ENCODE data around the gene APOLD1. TPM values are rescaled to one million over a fixed set of nuclear protein-coding genes. Genes with fewer than 3 reads are reported as not detected.

The APOLD1 gene
- total and polyA plus RNA-seq, 3 experiments from 2014 or later, result 0.68 to 2.7 (median 2.7) TPM

DNA sequence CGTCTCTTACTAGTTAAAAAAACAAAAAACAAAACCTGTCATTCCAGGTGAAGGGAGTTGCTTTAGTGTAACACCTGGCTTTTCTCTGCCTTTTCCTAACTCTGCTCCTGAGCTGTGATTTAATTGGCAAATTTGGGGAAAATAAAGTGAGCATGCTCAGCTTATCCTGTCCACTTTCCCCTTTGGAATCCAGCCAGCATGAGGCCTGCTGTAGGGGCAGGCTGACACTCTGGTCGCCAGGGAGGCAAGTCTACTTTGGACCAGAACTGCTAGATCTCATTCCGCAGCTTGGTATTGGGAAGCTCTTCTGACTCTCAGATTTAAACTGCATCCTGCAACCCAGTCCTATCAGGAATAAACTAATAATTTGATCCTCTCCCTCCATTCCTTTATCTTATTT, 38.2 kb upstream of the APOLD1 start:
- Mint-ChIP-seq H3K36me3 (peaks cover 2 to 17% (median 3%) of the 10 kb centered on the region in 3 donors), H3K27ac (no peak overlapping the region), H3K27me3 (no peaks in the 10 kb centered on the region), H3K9me3 (no peaks in the 10 kb centered on the region), H3K4me1 (peaks cover 0 to 8% (median 2%) of the 10 kb centered on the region in 3 donors), H3K4me3 (no peak overlapping the region)
- Histone ChIP-seq H3K27me3 (ENCODE audit: insufficient read depth, low read length, poor library complexity, severe bottlenecking) (no peaks in the 10 kb centered on the region), H3K36me3 (ENCODE audit: insufficient read depth, low read length) (no peaks in the 10 kb centered on the region), H3K9me3 (ENCODE audit: low read length) (no peaks in the 10 kb centered on the region), H3K27ac (ENCODE audit: low read depth, low read length) (no peak overlapping the region), H3K4me1 (ENCODE audit: insufficient read depth, low read length) (no peaks in the 10 kb centered on the region), H3K4me3 (ENCODE audit: low read length) (no peak overlapping the region)
- ChIA-PET POLR2A (no interaction called here), CTCF (no interaction called here)
- DNase-seq, result no peak

DNA sequence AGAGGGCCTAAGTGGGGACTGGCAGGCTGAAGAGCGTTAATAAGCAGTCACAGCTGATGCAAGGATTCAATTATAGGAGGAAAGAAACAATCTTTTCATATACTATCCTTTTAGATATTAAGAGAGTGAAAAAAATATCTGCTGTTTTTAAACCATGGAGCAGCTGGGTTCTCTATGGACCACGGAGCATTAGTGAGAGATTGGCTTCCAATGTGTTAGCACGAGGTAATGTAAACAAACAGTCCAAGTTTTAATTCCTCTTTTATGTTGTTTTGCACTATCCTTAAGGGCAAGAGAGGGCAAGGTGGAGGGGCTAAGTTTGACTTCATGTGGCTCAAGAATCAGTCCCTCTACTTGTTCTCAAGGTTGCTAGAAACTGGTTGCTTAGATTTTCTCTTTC, 37.4 kb upstream of the APOLD1 start:
- Histone ChIP-seq H3K27ac (ENCODE audit: low read depth, low read length) (no peak overlapping the region), H3K27me3 (ENCODE audit: insufficient read depth, low read length, poor library complexity, severe bottlenecking) (no peaks in the 10 kb centered on the region), H3K4me1 (ENCODE audit: insufficient read depth, low read length) (no peaks in the 10 kb centered on the region), H3K4me3 (ENCODE audit: low read length) (no peak overlapping the region), H3K36me3 (ENCODE audit: insufficient read depth, low read length) (no peaks in the 10 kb centered on the region), H3K9me3 (ENCODE audit: low read length) (no peaks in the 10 kb centered on the region)
- no peaks in the 10 kb centered on the region for H3K9me3 Mint-ChIP-seq
- H3K36me3 Mint-ChIP-seq, result peaks cover 2 to 17% (median 3%) of the 10 kb centered on the region in 3 donors
- ChIA-PET POLR2A (no interaction called here), CTCF (no interaction called here)
- no peak for DNase-seq
- H3K27ac Mint-ChIP-seq, result peak overlapping the region in 1 of 8 donors; percentile 5
- no peaks in the 10 kb centered on the region for H3K27me3 Mint-ChIP-seq
- H3K4me3 Mint-ChIP-seq, result no peak overlapping the region
- peaks cover 0 to 8% (median 2%) of the 10 kb centered on the region in 3 donors for H3K4me1 Mint-ChIP-seq

DNA sequence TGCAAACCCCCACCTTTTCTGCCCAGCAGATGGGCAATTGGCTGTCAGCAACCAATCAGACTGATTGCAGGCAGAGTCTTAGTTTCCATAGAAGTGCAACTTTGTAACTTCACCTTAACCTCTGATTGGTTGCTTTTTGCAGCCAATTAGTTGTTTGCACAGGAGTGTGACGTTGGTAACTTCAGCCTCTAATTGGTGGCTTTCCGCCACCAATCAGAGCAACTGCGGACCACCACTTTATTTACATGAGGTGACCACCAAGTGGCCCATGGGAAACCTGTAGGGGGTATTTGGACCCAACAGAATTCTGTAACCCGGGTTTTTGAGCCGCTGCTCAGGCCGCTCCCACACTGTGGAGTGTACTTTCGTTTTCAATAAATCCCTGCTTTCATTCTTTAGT, 36.0 kb upstream of the APOLD1 start:
- peaks cover 2 to 16% (median 3%) of the 10 kb centered on the region in 3 donors for H3K36me3 Mint-ChIP-seq
- CTCF ChIA-PET, result no interaction called here
- Histone ChIP-seq H3K36me3 (ENCODE audit: insufficient read depth, low read length) (no peaks in the 10 kb centered on the region), H3K27ac (ENCODE audit: low read depth, low read length) (no peak overlapping the region), H3K9me3 (ENCODE audit: low read length) (no peaks in the 10 kb centered on the region), H3K27me3 (ENCODE audit: insufficient read depth, low read length, poor library complexity, severe bottlenecking) (no peaks in the 10 kb centered on the region), H3K4me1 (ENCODE audit: insufficient read depth, low read length) (no peaks in the 10 kb centered on the region), H3K4me3 (ENCODE audit: low read length) (no peak overlapping the region)
- DNase-seq, result no peak
- no peak overlapping the region for H3K4me3 Mint-ChIP-seq
- H3K27me3 Mint-ChIP-seq, result no peaks in the 10 kb centered on the region
- no peaks in the 10 kb centered on the region for H3K9me3 Mint-ChIP-seq
- no peak overlapping the region for H3K27ac Mint-ChIP-seq
- peaks cover 0 to 8% (median 2%) of the 10 kb centered on the region in 3 donors for H3K4me1 Mint-ChIP-seq
- POLR2A ChIA-PET, result no interaction called here

DNA sequence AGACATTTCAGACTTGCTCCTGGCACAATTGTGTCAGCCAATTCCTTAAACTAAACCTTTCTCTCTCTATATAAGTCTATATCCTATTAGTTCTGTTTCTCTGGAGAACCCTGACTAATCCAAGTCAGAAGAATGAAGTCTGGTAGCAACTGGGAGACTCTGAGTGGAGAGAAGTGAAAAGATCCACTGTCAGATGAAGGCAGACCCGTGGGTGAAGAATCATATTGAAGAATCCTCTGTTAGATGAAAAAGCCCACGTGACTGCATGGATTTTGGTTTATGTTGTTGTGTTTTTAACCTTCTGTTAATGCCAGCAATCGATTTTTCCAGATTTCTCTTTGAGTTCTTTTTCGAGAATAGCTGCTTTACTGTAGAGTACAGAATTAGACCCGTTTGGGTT, 29.5 kb upstream of the APOLD1 start:
- POLR2A ChIA-PET, result no interaction called here
- Histone ChIP-seq H3K9me3 (ENCODE audit: low read length) (no peaks in the 10 kb centered on the region), H3K27me3 (ENCODE audit: insufficient read depth, low read length, poor library complexity, severe bottlenecking) (no peaks in the 10 kb centered on the region), H3K36me3 (ENCODE audit: insufficient read depth, low read length) (no peaks in the 10 kb centered on the region), H3K27ac (ENCODE audit: low read depth, low read length) (no peak overlapping the region), H3K4me1 (ENCODE audit: insufficient read depth, low read length) (no peaks in the 10 kb centered on the region), H3K4me3 (ENCODE audit: low read length) (no peak overlapping the region)
- Mint-ChIP-seq H3K27ac (no peak overlapping the region), H3K4me1 (no peaks in the 10 kb centered on the region), H3K4me3 (no peak overlapping the region), H3K36me3 (peaks cover 0 to 4% (median 0%) of the 10 kb centered on the region in 3 donors), H3K9me3 (no peaks in the 10 kb centered on the region), H3K27me3 (no peaks in the 10 kb centered on the region)
- DNase-seq, result no peak
- CTCF ChIA-PET, result no interaction called here

DNA sequence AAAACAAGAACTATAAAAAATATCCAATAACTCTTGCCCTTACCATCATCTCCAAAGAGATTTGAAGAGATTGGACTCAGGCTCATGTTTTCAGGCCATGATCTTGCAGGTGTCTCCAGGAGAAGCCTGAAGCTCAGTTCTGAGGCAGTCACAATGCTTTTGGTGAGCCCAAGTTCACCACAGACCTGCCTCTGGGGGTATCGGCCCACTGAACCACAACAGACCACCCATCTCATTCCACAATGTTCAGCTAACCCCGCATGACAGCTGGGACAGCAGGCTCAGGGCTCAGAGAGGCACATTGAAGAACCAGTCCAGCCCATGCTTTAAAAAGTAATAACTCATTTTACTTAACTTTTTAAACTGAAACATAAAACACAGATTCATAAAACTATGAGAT, 28.3 kb upstream of the APOLD1 start:
- Histone ChIP-seq H3K9me3 (ENCODE audit: low read length) (no peaks in the 10 kb centered on the region), H3K36me3 (ENCODE audit: insufficient read depth, low read length) (no peaks in the 10 kb centered on the region), H3K27me3 (ENCODE audit: insufficient read depth, low read length, poor library complexity, severe bottlenecking) (no peaks in the 10 kb centered on the region), H3K27ac (ENCODE audit: low read depth, low read length) (no peak overlapping the region), H3K4me1 (ENCODE audit: insufficient read depth, low read length) (no peaks in the 10 kb centered on the region), H3K4me3 (ENCODE audit: low read length) (no peak overlapping the region)
- peak overlapping the region in 1 of 8 donors; percentile 47 for H3K27ac Mint-ChIP-seq
- H3K4me1 Mint-ChIP-seq, result no peaks in the 10 kb centered on the region
- H3K36me3 Mint-ChIP-seq, result peaks cover under 1 to 4% (median 2%) of the 10 kb centered on the region in 3 donors
- H3K9me3 Mint-ChIP-seq, result no peaks in the 10 kb centered on the region
- ChIA-PET POLR2A (no interaction called here), CTCF (interaction anchor here (1.0 kb wide), 1 partner anchor 20 kb away, joined by 3 read pairs; no protein-coding TSS in a partner anchor)
- no peak for DNase-seq
- H3K4me3 Mint-ChIP-seq, result no peak overlapping the region
- H3K27me3 Mint-ChIP-seq, result no peaks in the 10 kb centered on the region

DNA sequence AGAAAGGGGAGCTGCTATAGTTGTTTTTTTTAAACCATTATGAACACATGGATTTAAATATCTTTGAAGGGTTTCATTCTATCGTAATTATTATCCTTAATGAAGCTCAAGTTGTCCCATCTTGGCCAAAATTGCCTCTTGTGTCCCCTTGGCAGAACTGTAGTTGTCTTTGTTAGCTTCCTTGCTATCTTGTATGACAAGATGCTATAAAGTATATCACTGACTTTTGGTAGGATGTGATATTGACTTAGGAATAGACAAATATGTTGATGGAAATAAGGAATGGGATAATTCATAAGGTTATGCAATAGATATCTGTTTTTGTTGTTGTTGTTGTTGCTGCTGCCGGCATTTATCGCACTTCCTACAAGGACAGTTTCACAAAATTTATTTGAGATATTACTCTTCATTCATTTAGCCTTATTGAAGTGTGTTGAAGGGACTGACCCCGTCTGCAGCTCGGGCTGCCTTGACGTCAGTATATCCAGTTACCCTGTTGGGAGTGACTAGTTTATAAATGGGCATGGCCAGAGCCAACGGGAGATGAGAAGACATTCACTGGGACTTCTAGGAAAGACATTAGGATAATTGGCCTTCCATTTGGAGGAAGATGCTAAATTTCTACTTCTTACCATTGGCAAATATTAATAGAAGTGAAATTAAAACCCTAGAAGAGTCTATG, 26.1 kb upstream of the APOLD1 start:
- Histone ChIP-seq H3K4me3 (ENCODE audit: low read length) (no peak overlapping the region), H3K9me3 (ENCODE audit: low read length) (no peaks in the 10 kb centered on the region), H3K4me1 (ENCODE audit: insufficient read depth, low read length) (no peaks in the 10 kb centered on the region), H3K27ac (ENCODE audit: low read depth, low read length) (no peak overlapping the region), H3K36me3 (ENCODE audit: insufficient read depth, low read length) (no peaks in the 10 kb centered on the region), H3K27me3 (ENCODE audit: insufficient read depth, low read length, poor library complexity, severe bottlenecking) (no peaks in the 10 kb centered on the region)
- H3K27ac Mint-ChIP-seq, result no peak overlapping the region
- peaks cover 0 to 4% (median 2%) of the 10 kb centered on the region in 3 donors for H3K36me3 Mint-ChIP-seq
- H3K27me3 Mint-ChIP-seq, result no peaks in the 10 kb centered on the region
- no peaks in the 10 kb centered on the region for H3K9me3 Mint-ChIP-seq
- H3K4me3 Mint-ChIP-seq, result no peak overlapping the region
- POLR2A ChIA-PET, result no interaction called here
- CTCF ChIA-PET, result no interaction called here
- DNase-seq, result no peak
- H3K4me1 Mint-ChIP-seq, result peaks cover 0 to 4% (median 0%) of the 10 kb centered on the region in 3 donors

DNA sequence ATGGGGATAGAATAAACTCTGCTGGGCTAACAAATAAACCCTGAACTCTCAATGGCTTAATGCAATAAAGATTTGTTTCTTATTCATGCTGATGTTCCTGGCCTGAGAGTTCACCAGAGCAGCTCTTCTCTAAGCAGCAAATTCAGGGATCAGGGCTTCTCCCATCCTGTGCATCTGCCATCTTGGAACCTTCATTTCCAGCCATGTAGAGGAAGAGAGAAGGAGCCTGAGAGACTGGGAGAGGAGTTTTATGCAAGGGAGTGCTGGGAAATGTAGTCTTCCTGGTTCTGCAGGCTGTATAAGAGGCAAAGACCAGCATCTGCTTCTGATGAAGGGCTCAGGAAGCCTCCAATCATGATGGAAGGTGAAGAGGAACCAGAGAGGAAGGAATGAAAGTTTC, 20.6 kb upstream of the APOLD1 start:
- Histone ChIP-seq H3K36me3 (ENCODE audit: insufficient read depth, low read length) (no peaks in the 10 kb centered on the region), H3K27me3 (ENCODE audit: insufficient read depth, low read length, poor library complexity, severe bottlenecking) (no peaks in the 10 kb centered on the region), H3K9me3 (ENCODE audit: low read length) (peaks cover 4% of the 10 kb centered on the region), H3K4me1 (ENCODE audit: insufficient read depth, low read length) (no peaks in the 10 kb centered on the region), H3K27ac (ENCODE audit: low read depth, low read length) (no peak overlapping the region), H3K4me3 (ENCODE audit: low read length) (no peak overlapping the region)
- no peak overlapping the region for H3K4me3 Mint-ChIP-seq
- peaks cover 2 to 14% (median 6%) of the 10 kb centered on the region in 3 donors for H3K36me3 Mint-ChIP-seq
- peaks cover 0 to 4% (median 0%) of the 10 kb centered on the region in 3 donors for H3K4me1 Mint-ChIP-seq
- peaks cover 0 to 2% of the 10 kb centered on the region in 2 donors for H3K27me3 Mint-ChIP-seq
- H3K27ac Mint-ChIP-seq, result no peak overlapping the region
- CTCF ChIA-PET, result no interaction called here
- DNase-seq, result no peak
- POLR2A ChIA-PET, result no interaction called here
- peaks cover 0 to 5% (median 3%) of the 10 kb centered on the region in 5 donors for H3K9me3 Mint-ChIP-seq

DNA sequence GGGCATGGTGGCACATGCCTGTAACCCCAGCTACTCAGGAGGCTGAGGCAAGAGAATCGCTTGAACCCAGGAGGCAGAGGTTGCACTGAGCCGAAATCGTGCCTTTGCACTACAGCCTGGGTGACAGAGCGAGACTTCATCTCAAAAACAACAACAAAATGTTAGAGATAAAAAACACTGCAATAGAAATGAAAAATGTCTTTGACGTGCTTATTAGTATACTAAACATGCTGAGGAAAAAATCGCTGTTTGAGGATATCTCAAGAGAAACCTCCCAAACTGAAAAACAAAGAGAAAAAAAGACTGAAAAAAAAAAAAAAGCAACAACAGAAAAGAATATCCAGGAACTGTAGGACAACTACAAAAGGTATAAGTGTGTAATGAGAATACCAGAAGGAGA, 15.2 kb upstream of the APOLD1 start:
- peaks cover 2 to 19% (median 7%) of the 10 kb centered on the region in 3 donors for H3K36me3 Mint-ChIP-seq

More for the DNA sequence above, 15.2 kb upstream of the APOLD1 start:
- Histone ChIP-seq H3K27me3 (ENCODE audit: insufficient read depth, low read length, poor library complexity, severe bottlenecking) (no peaks in the 10 kb centered on the region), H3K36me3 (ENCODE audit: insufficient read depth, low read length) (no peaks in the 10 kb centered on the region), H3K9me3 (ENCODE audit: low read length) (peaks cover 4% of the 10 kb centered on the region), H3K4me1 (ENCODE audit: insufficient read depth, low read length) (no peaks in the 10 kb centered on the region), H3K27ac (ENCODE audit: low read depth, low read length) (no peak overlapping the region), H3K4me3 (ENCODE audit: low read length) (no peak overlapping the region)
- CTCF ChIA-PET, result no interaction called here
- DNase-seq, result no peak
- Mint-ChIP-seq H3K9me3 (peaks cover 11 to 16% (median 14%) of the 10 kb centered on the region in 5 donors), H3K4me3 (no peak overlapping the region), H3K4me1 (no peaks in the 10 kb centered on the region), H3K27me3 (peaks cover 0 to 4% of the 10 kb centered on the region in 2 donors), H3K27ac (no peak overlapping the region)
- POLR2A ChIA-PET, result no interaction called here

Measured in CD8-positive, alpha-beta memory T cell (primary cell).